ENCODE data around the gene GDI2. TPM values are rescaled to one million over a fixed set of nuclear protein-coding genes. Genes with fewer than 3 reads are reported as not detected.

Gene GDI2
- total RNA-seq, 4 donors from 2014 or later = 186 to 294 (median 225) TPM

- H3K27me3 ChIP-seq = no peaks in the 10 kb centered on the region
- no peak for ATAC-seq
- WGBS, 2 donors (ENCODE audit: low coverage in 1 of 2) = 57 to 62% methylated on average over 4 of the region's 4 CpGs
- H3K36me3 ChIP-seq = peaks cover 0 to 63% of the 10 kb centered on the region in 2 donors
- no peaks in the 10 kb centered on the region for H3K4me1 ChIP-seq
- no peak overlapping the region for H3K4me3 ChIP-seq
- H3K9me3 ChIP-seq = no peaks in the 10 kb centered on the region
- H3K27ac ChIP-seq = no peak overlapping the region
- TF ChIP-seq CTCF (IDR thresholded peaks at IDR 0.05) (no peak), POLR2AphosphoS5 (IDR thresholded peaks at IDR 0.05) (no peak), EP300 (IDR thresholded peaks at IDR 0.05) (no peak), POLR2A (IDR thresholded peaks at IDR 0.05) (no peak)
Observed at GRCh38 chr10:5732141-5732540, 81.1 kb downstream of the GDI2 start.

- no peak for TF ChIP-seq EP300 (IDR thresholded peaks at IDR 0.05)
- TF ChIP-seq POLR2AphosphoS5 (IDR thresholded peaks at IDR 0.05) = no peak
- no peak for TF ChIP-seq POLR2A (IDR thresholded peaks at IDR 0.05)
- no peak for TF ChIP-seq CTCF (IDR thresholded peaks at IDR 0.05)
- no peaks in the 10 kb centered on the region for H3K4me1 ChIP-seq
- no peak for ATAC-seq
- 83 to 94% methylated on average over 3 of the region's 3 CpGs for WGBS, 2 donors (ENCODE audit: low coverage in 1 of 2)
- no peaks in the 10 kb centered on the region for H3K9me3 ChIP-seq
- no peak overlapping the region for H3K4me3 ChIP-seq
- peaks cover 0 to 68% of the 10 kb centered on the region in 2 donors for H3K36me3 ChIP-seq
- no peak overlapping the region for H3K27ac ChIP-seq
- no peaks in the 10 kb centered on the region for H3K27me3 ChIP-seq
Observed at GRCh38 chr10:5731559-5731958, 81.7 kb downstream of the GDI2 start.

- H3K4me1 ChIP-seq = no peaks in the 10 kb centered on the region
- no peak overlapping the region for H3K27ac ChIP-seq
- H3K4me3 ChIP-seq = no peak overlapping the region
- peaks cover 0 to 63% of the 10 kb centered on the region in 2 donors for H3K36me3 ChIP-seq
- no peaks in the 10 kb centered on the region for H3K9me3 ChIP-seq
- TF ChIP-seq EP300 (IDR thresholded peaks at IDR 0.05) = no peak
- TF ChIP-seq CTCF (IDR thresholded peaks at IDR 0.05) = no peak
- TF ChIP-seq POLR2AphosphoS5 (IDR thresholded peaks at IDR 0.05) = no peak
- no peak for TF ChIP-seq POLR2A (IDR thresholded peaks at IDR 0.05)
- no peaks in the 10 kb centered on the region for H3K27me3 ChIP-seq
- 89 to 92% methylated on average over 2 to 3 of the region's 4 CpGs for WGBS, 2 donors (ENCODE audit: low coverage in 1 of 2)
- no peak for ATAC-seq
Observed at GRCh38 chr10:5730766-5731165, 82.5 kb downstream of the GDI2 start.

- H3K4me3 ChIP-seq = no peak overlapping the region
- WGBS, 2 donors (ENCODE audit: low coverage in 1 of 2) = 71% methylated on average over 2 of the region's 2 CpGs
- peaks cover 0 to 67% of the 10 kb centered on the region in 2 donors for H3K36me3 ChIP-seq
- H3K27me3 ChIP-seq = no peaks in the 10 kb centered on the region
- H3K27ac ChIP-seq = no peak overlapping the region
- no peak for ATAC-seq
- TF ChIP-seq CTCF (IDR thresholded peaks at IDR 0.05) (no peak), POLR2AphosphoS5 (IDR thresholded peaks at IDR 0.05) (no peak), POLR2A (IDR thresholded peaks at IDR 0.05) (no peak), EP300 (IDR thresholded peaks at IDR 0.05) (no peak)
- H3K4me1 ChIP-seq = no peaks in the 10 kb centered on the region
- H3K9me3 ChIP-seq = no peaks in the 10 kb centered on the region
Observed at GRCh38 chr10:5723692-5724091, 89.5 kb downstream of the GDI2 start.

- no peak overlapping the region for H3K27ac ChIP-seq
- 95 to 97% methylated on average over 7 of the region's 7 CpGs for WGBS, 2 donors (ENCODE audit: low coverage in 1 of 2)
- no peak for ATAC-seq
- H3K27me3 ChIP-seq = no peaks in the 10 kb centered on the region
- no peak overlapping the region for H3K4me3 ChIP-seq
- H3K9me3 ChIP-seq = no peaks in the 10 kb centered on the region
- no peaks in the 10 kb centered on the region for H3K4me1 ChIP-seq
- H3K36me3 ChIP-seq = peaks cover 0 to 40% of the 10 kb centered on the region in 2 donors
- TF ChIP-seq POLR2AphosphoS5 (IDR thresholded peaks at IDR 0.05) = no peak
- no peak for TF ChIP-seq POLR2A (IDR thresholded peaks at IDR 0.05)
- no peak for TF ChIP-seq CTCF (IDR thresholded peaks at IDR 0.05)
- no peak for TF ChIP-seq EP300 (IDR thresholded peaks at IDR 0.05)
Observed at GRCh38 chr10:5720182-5720581, 93.1 kb downstream of the GDI2 start.
